HepG2 (cell line): ENCODE results near the gene SBK2. TPM values are rescaled to one million over a fixed set of nuclear protein-coding genes. Genes with fewer than 3 reads are reported as not detected.

Source experiments
- ATF3 ChIP-seq: sonication (generic); formaldehyde crosslinking; IDR thresholded peaks from 2 replicates; pipeline ENCODE4 v1.4.0; 2020; ENCODE audit warnings: missing genetic modification reagents
- CREB1 ChIP-seq, 2 experiments: fragments of 450-650 bp in 1 of 2; IDR thresholded peaks; 2 replicates each; pipeline ENCODE4 v1.6.1; 2016 to 2017; ENCODE audit warnings: control low read depth in 1 of 2, mild to moderate bottlenecking in 1 of 2, missing compliant biosample characterization in 1 of 2, missing genetic modification characterization in 1 of 2
- EED ChIP-seq: sonication (generic); formaldehyde crosslinking; IDR thresholded peaks from 2 replicates; pipeline ENCODE4 v1.5.0; 2020; ENCODE audit warnings: mild to moderate bottlenecking, missing genetic modification reagents
- FOXM1 ChIP-seq: sonication (generic); formaldehyde crosslinking; IDR thresholded peaks from 2 replicates; pipeline ENCODE4 v1.5.0; 2020; ENCODE audit warnings: missing genetic modification reagents
- HCFC1 ChIP-seq: fragments of 150-350 bp; IDR thresholded peaks from 2 replicates; pipeline ENCODE4 v1.6.1; 2014; ENCODE audit warnings: low read depth, low read length
- LCORL ChIP-seq, 2 experiments: fragments of 450-650 bp in 1 of 2; sonication (generic) in 1 of 2; formaldehyde crosslinking in 1 of 2; IDR thresholded peaks; 2 replicates each; pipeline versions ENCODE4 v1.5.0 to v1.6.1; 2017 to 2020; ENCODE audit warnings: antibody characterized with exemption in 1 of 2, missing genetic modification reagents in 1 of 2
- MAX ChIP-seq: IDR thresholded peaks from 2 replicates; pipeline ENCODE4 v1.6.1; 2012; ENCODE audit warnings: inconsistent platforms
- MTA1 ChIP-seq: sonication (generic); formaldehyde crosslinking; IDR thresholded peaks from 2 replicates; pipeline ENCODE4 v1.4.0; 2020; ENCODE audit warnings: missing genetic modification reagents, mild to moderate bottlenecking, borderline replicate concordance
- MXD1 ChIP-seq: sonication (generic); formaldehyde crosslinking; IDR thresholded peaks from 2 replicates; pipeline ENCODE4 v1.4.0; 2020; ENCODE audit warnings: mild to moderate bottlenecking, missing genetic modification reagents
- RFXAP ChIP-seq: sonication (generic); formaldehyde crosslinking; IDR thresholded peaks from 2 replicates; pipeline ENCODE4 v1.4.0; 2020; ENCODE audit warnings: missing genetic modification reagents, borderline replicate concordance
- SCMH1 ChIP-seq: sonication (generic); formaldehyde crosslinking; IDR thresholded peaks from 2 replicates; pipeline ENCODE4 v1.9.0; 2021; ENCODE audit warnings: missing genetic modification reagents, mild to moderate bottlenecking, borderline replicate concordance
- ZBTB3 ChIP-seq: sonication (generic); formaldehyde crosslinking; IDR thresholded peaks from 2 replicates; pipeline ENCODE4 v1.4.0; 2020; ENCODE audit warnings: low read depth, mild to moderate bottlenecking, moderate library complexity, missing genetic modification reagents, borderline replicate concordance
- ZBTB38 ChIP-seq: sonication (generic); formaldehyde crosslinking; IDR thresholded peaks from 2 replicates; pipeline ENCODE4 v1.5.1; 2020; ENCODE audit warnings: mild to moderate bottlenecking, missing genetic modification reagents
- ZKSCAN5 ChIP-seq: sonication (generic); formaldehyde crosslinking; IDR thresholded peaks from 2 replicates; pipeline ENCODE4 v1.5.1; 2020; ENCODE audit warnings: mild to moderate bottlenecking, missing genetic modification reagents
- ZNF260 ChIP-seq: sonication (generic); formaldehyde crosslinking; IDR thresholded peaks from 2 replicates; pipeline ENCODE4 v1.4.0; 2020; ENCODE audit warnings: missing genetic modification reagents, low read depth, mild to moderate bottlenecking, borderline replicate concordance
- ZNF326 ChIP-seq: sonication (generic); formaldehyde crosslinking; IDR thresholded peaks from 2 replicates; pipeline ENCODE4 v1.4.0; 2020; ENCODE audit warnings: missing genetic modification reagents, borderline replicate concordance
- ZNF33A ChIP-seq: sonication (generic); formaldehyde crosslinking; IDR thresholded peaks from 2 replicates; pipeline ENCODE4 v1.5.1; 2020; ENCODE audit warnings: missing genetic modification reagents, mild to moderate bottlenecking, moderate library complexity, borderline replicate concordance
- ZNF354B ChIP-seq: sonication (generic); formaldehyde crosslinking; IDR thresholded peaks from 2 replicates; pipeline ENCODE4 v1.8.0; 2022; ENCODE audit warnings: mild to moderate bottlenecking, missing genetic modification reagents
- ZNF362 ChIP-seq: sonication (generic); formaldehyde crosslinking; IDR thresholded peaks from 2 replicates; pipeline ENCODE4 v1.4.0; 2020; ENCODE audit warnings: missing genetic modification reagents, mild to moderate bottlenecking, borderline replicate concordance
- ZNF468 ChIP-seq: sonication (generic); formaldehyde crosslinking; IDR thresholded peaks from 2 replicates; pipeline ENCODE4 v1.8.0; 2022; ENCODE audit warnings: mild to moderate bottlenecking, moderate library complexity, missing genetic modification reagents
- ZNF501 ChIP-seq: sonication (generic); formaldehyde crosslinking; IDR thresholded peaks from 2 replicates; pipeline ENCODE4 v1.5.1; 2020; ENCODE audit warnings: mild to moderate bottlenecking, moderate library complexity, missing genetic modification reagents
- ZNF597 ChIP-seq: sonication (generic); formaldehyde crosslinking; IDR thresholded peaks from 2 replicates; pipeline ENCODE4 v1.5.0; 2020; ENCODE audit warnings: missing genetic modification reagents
- ZNF644 ChIP-seq: IDR thresholded peaks from 2 replicates; pipeline ENCODE4 v1.6.1; 2016; ENCODE audit warnings: low read depth
- ZNF678 ChIP-seq: sonication (generic); formaldehyde crosslinking; IDR thresholded peaks from 2 replicates; pipeline ENCODE4 v1.4.0; 2020; ENCODE audit warnings: mild to moderate bottlenecking, missing genetic modification reagents
- ZSCAN25 ChIP-seq: sonication (generic); formaldehyde crosslinking; IDR thresholded peaks from 2 replicates; pipeline ENCODE4 v1.8.0; 2022; ENCODE audit warnings: mild to moderate bottlenecking, missing genetic modification reagents
- polyA plus RNA-seq, 8 experiments: library from polyadenylated mRNA; depleted of rRNA in 3 of 8; stranded (reverse) in 7 of 8; unstranded in 1 of 8; fragments of >200 nt; fragmentation: Illumina TruSeq in 4 of 8; extraction: Trizol in 4 of 8; gene quantifications; 2 replicates each; pipeline versions ENCODE4 v1.2.1 to v1.2.3, GENCODE V29; 2011 to 2016; ENCODE audit warnings: low read depth in 4 of 8, missing spikeins in 1 of 8, mixed read lengths in 1 of 8; ENCODE audit not compliant: insufficient read depth in 1 of 8
- total RNA-seq, 5 experiments: library from RNA; depleted of rRNA; stranded (reverse); fragments of >200 nt; fragmentation: Illumina TruSeq; extraction: Trizol; gene quantifications; 2 replicates each; pipeline ENCODE4 v1.2.3, GENCODE V29; 2016; ENCODE audit warnings: low read depth in 1 of 5

The SBK2 gene
- total and polyA plus RNA-seq, 2 of the 13 experiments (the other 11 are each of a cell fraction or from before 2014, with no cell fraction given): 0.24 TPM; not detected in 1

GRCh38 chr19:55484593-55485438 is 52.1 kb downstream of the SBK2 start, which contains the start of gene NAT14 (continued):
- TF ChIP-seq MXD1 (CRISPR knock-in tag) (no peak), ZNF644 (CRISPR knock-in tag) (no peak), ZNF597 (CRISPR knock-in tag) (no peak), ZNF33A (CRISPR knock-in tag) (no peak), MTA1 (CRISPR knock-in tag) (0 out of 2 replicates have a peak, but pooled peaks have one; percentile 51), EED (CRISPR knock-in tag) (0 out of 2 replicates have a peak, but pooled peaks have one; percentile 43), FOXM1 (CRISPR knock-in tag) (no peak), MAX (no peak), ZNF362 (CRISPR knock-in tag) (no peak), ZSCAN25 (no peak), ZNF678 (CRISPR knock-in tag) (0 out of 2 replicates have a peak, but pooled peaks have one; percentile 45), CREB1 (IDR thresholded peaks at IDR 0.05) (peak; percentile 96), CREB1 (CRISPR knock-in tag; IDR thresholded peaks at IDR 0.05) (peak; percentile 96), ZNF354B (CRISPR knock-in tag) (no peak), ZNF501 (CRISPR knock-in tag) (peak; percentile 41; the same call in 1 of the 2 replicates), ZNF468 (CRISPR knock-in tag) (no peak), ZNF326 (no peak), ZKSCAN5 (CRISPR knock-in tag) (no peak), ZNF260 (CRISPR knock-in tag) (no peak), HCFC1 (no peak), LCORL (IDR thresholded peaks at IDR 0.05) (no peak), LCORL (CRISPR knock-in tag; IDR thresholded peaks at IDR 0.05) (peak; percentile 37; the same call in 1 of the 2 replicates), ATF3 (peak; percentile 39; the same call in 1 of the 2 replicates), ZBTB3 (CRISPR knock-in tag) (no peak), RFXAP (peak; percentile 39; the same call in 1 of the 2 replicates), SCMH1 (CRISPR knock-in tag) (no peak), ZBTB38 (peak; percentile 38; the same call in 1 of the 2 replicates)
